ENCODE measurements around the gene PLSCR1.

Gene PLSCR1

DNA sequence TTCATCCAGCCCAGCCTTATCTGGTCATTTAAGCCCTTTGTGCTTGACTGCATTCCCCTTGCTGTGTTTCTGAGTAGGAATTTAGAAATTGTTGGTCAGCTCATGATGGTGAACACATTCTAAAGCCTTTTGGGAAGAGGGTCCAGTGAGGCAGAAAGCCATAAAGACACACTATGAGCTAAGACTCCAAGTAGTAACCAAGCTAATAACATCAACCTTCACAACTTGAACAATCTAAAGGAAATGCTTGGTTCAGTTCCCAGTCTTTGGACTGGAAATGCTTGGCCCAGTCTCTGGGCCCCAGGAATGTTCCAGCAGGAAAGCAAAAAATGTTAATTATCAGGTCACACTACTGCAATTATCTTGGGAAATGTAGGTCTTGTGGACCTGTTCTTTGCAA lies 7.7 kb downstream of the PLSCR1 start:
- Histone ChIP-seq H3K27ac (replicated peaks) (no peak overlapping the region), H3K27me3 (ENCODE audit: insufficient read depth, poor library complexity, severe bottlenecking) (no peaks in the 10 kb centered on the region), H3K4me3 (replicated peaks; ENCODE audit: insufficient read depth, low read length) (no peak overlapping the region)
- TF ChIP-seq, protein P1, sequence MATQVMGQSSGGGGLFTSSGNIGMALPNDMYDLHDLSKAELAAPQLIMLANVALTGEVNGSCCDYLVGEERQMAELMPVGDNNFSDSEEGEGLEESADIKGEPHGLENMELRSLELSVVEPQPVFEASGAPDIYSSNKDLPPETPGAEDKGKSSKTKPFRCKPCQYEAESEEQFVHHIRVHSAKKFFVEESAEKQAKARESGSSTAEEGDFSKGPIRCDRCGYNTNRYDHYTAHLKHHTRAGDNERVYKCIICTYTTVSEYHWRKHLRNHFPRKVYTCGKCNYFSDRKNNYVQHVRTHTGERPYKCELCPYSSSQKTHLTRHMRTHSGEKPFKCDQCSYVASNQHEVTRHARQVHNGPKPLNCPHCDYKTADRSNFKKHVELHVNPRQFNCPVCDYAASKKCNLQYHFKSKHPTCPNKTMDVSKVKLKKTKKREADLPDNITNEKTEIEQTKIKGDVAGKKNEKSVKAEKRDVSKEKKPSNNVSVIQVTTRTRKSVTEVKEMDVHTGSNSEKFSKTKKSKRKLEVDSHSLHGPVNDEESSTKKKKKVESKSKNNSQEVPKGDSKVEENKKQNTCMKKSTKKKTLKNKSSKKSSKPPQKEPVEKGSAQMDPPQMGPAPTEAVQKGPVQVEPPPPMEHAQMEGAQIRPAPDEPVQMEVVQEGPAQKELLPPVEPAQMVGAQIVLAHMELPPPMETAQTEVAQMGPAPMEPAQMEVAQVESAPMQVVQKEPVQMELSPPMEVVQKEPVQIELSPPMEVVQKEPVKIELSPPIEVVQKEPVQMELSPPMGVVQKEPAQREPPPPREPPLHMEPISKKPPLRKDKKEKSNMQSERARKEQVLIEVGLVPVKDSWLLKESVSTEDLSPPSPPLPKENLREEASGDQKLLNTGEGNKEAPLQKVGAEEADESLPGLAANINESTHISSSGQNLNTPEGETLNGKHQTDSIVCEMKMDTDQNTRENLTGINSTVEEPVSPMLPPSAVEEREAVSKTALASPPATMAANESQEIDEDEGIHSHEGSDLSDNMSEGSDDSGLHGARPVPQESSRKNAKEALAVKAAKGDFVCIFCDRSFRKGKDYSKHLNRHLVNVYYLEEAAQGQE (IDR thresholded peaks at IDR 0.05; ENCODE audit: insufficient replicate concordance, low read depth), result no peak
- TF ChIP-seq GABPA (IDR thresholded peaks at IDR 0.05; ENCODE audit: low read depth), result no peak
- TF ChIP-seq, protein P2, sequence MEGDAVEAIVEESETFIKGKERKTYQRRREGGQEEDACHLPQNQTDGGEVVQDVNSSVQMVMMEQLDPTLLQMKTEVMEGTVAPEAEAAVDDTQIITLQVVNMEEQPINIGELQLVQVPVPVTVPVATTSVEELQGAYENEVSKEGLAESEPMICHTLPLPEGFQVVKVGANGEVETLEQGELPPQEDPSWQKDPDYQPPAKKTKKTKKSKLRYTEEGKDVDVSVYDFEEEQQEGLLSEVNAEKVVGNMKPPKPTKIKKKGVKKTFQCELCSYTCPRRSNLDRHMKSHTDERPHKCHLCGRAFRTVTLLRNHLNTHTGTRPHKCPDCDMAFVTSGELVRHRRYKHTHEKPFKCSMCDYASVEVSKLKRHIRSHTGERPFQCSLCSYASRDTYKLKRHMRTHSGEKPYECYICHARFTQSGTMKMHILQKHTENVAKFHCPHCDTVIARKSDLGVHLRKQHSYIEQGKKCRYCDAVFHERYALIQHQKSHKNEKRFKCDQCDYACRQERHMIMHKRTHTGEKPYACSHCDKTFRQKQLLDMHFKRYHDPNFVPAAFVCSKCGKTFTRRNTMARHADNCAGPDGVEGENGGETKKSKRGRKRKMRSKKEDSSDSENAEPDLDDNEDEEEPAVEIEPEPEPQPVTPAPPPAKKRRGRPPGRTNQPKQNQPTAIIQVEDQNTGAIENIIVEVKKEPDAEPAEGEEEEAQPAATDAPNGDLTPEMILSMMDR (IDR thresholded peaks at IDR 0.05; ENCODE audit: insufficient read depth, low read length), result no peak
- TF ChIP-seq SPI1 (IDR thresholded peaks at IDR 0.05; ENCODE audit: borderline replicate concordance, low read depth), result no peak
- TF ChIP-seq POLR2AphosphoS5 (IDR thresholded peaks at IDR 0.05; ENCODE audit: low read depth), result no peak
- DNase-seq (ENCODE audit: low read depth in 1 of 2, low spot score in 1 of 2), result no peak

DNA sequence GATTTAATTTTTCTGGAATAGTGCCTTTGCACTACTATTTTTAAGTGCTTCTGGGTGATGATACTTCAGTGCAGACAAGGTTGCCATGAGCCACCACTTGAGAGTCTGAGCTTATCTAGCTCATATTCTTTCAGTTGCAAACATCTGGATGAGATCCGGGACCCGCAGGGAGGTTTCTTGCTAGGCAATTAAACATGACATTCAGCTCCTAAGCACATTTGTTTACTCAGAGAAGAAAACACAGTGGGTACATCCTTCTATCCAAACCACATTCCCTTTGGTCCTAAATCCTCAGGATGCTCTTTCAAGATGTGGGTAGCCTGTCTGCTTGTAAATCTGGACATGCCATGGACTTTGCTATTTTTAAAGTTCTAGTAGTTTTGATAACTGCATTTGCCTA lies 12.0 kb downstream of the PLSCR1 start:
- Histone ChIP-seq H3K27me3 (ENCODE audit: insufficient read depth, poor library complexity, severe bottlenecking) (no peaks in the 10 kb centered on the region), H3K4me3 (replicated peaks; ENCODE audit: insufficient read depth, low read length) (no peak overlapping the region), H3K27ac (replicated peaks) (no peak overlapping the region)
- DNase-seq (ENCODE audit: low read depth in 1 of 2, low spot score in 1 of 2), result no peak
- TF ChIP-seq GABPA (IDR thresholded peaks at IDR 0.05; ENCODE audit: low read depth) (no peak), POLR2AphosphoS5 (IDR thresholded peaks at IDR 0.05; ENCODE audit: low read depth) (no peak), SPI1 (IDR thresholded peaks at IDR 0.05; ENCODE audit: borderline replicate concordance, low read depth) (no peak)
- TF ChIP-seq, protein P2 (IDR thresholded peaks at IDR 0.05; ENCODE audit: insufficient read depth, low read length), result no peak
- TF ChIP-seq, protein P1 (IDR thresholded peaks at IDR 0.05; ENCODE audit: insufficient replicate concordance, low read depth), result no peak

DNA sequence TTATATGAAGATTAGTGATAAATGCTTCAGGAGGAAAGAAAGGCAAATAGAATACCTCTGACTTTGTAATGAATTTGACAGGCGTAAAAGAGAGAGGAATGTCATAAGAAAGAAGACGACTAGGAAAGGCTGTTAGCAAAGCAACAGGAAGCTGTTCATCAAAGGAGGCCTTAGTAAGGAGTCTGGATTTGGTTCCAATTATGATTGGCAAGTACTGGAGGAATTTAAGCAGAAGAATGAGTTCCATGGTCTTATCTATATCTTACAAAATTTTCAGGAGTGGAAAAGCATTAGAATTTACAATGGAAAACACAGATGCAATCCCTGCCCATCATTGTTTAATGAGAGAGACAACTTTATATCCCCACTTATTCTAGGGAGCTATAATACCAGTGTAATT lies 13.8 kb downstream of the PLSCR1 start:
- TF ChIP-seq, protein P2 (IDR thresholded peaks at IDR 0.05; ENCODE audit: insufficient read depth, low read length), result no peak
- TF ChIP-seq POLR2AphosphoS5 (IDR thresholded peaks at IDR 0.05; ENCODE audit: low read depth) (no peak), SPI1 (IDR thresholded peaks at IDR 0.05; ENCODE audit: borderline replicate concordance, low read depth) (no peak), GABPA (IDR thresholded peaks at IDR 0.05; ENCODE audit: low read depth) (no peak)
- TF ChIP-seq, protein P1 (IDR thresholded peaks at IDR 0.05; ENCODE audit: insufficient replicate concordance, low read depth), result no peak
- no peak for DNase-seq (ENCODE audit: low read depth in 1 of 2, low spot score in 1 of 2)
- Histone ChIP-seq H3K27ac (replicated peaks) (no peak overlapping the region), H3K27me3 (ENCODE audit: insufficient read depth, poor library complexity, severe bottlenecking) (no peaks in the 10 kb centered on the region), H3K4me3 (replicated peaks; ENCODE audit: insufficient read depth, low read length) (no peak overlapping the region)

All from HL-60 (cell line).